Dermis blood vessel endothelial cell (primary cell): Measurements from ENCODE around the gene INVS. TPM values are rescaled to one million over a fixed set of nuclear protein-coding genes. Genes with fewer than 3 reads are reported as not detected.
"Not testable (repeated sequence)": the region's sequence is repeated elsewhere in the genome, so short reads cannot be mapped to it uniquely, and the experiment has no call there.

ENCODE experiments used
- DNase-seq: peaks from one replicate; pipeline ENCODE4 v3.0.0; 2010
- total RNA-seq: library from RNA; depleted of rRNA; stranded (reverse); fragments of >200 nt; gene quantifications from 2 replicates; pipeline ENCODE4 v1.2.3, GENCODE V29; 2014

INVS gene, protein sequence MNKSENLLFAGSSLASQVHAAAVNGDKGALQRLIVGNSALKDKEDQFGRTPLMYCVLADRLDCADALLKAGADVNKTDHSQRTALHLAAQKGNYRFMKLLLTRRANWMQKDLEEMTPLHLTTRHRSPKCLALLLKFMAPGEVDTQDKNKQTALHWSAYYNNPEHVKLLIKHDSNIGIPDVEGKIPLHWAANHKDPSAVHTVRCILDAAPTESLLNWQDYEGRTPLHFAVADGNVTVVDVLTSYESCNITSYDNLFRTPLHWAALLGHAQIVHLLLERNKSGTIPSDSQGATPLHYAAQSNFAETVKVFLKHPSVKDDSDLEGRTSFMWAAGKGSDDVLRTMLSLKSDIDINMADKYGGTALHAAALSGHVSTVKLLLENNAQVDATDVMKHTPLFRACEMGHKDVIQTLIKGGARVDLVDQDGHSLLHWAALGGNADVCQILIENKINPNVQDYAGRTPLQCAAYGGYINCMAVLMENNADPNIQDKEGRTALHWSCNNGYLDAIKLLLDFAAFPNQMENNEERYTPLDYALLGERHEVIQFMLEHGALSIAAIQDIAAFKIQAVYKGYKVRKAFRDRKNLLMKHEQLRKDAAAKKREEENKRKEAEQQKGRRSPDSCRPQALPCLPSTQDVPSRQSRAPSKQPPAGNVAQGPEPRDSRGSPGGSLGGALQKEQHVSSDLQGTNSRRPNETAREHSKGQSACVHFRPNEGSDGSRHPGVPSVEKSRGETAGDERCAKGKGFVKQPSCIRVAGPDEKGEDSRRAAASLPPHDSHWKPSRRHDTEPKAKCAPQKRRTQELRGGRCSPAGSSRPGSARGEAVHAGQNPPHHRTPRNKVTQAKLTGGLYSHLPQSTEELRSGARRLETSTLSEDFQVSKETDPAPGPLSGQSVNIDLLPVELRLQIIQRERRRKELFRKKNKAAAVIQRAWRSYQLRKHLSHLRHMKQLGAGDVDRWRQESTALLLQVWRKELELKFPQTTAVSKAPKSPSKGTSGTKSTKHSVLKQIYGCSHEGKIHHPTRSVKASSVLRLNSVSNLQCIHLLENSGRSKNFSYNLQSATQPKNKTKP
- total RNA-seq = 36.8 TPM in 2 replicates

GRCh38 chr9:100098887-100099721, at the start of gene INVS, which contains the start of gene ERP44:
TSS of gene INVS (plus strand) at chr9:100099243. CDS start at chr9:100104522, 5,279 bp downstream.
TSS of gene ERP44 (minus strand) at chr9:100099000. CDS start at chr9:100098840, 160 bp downstream.
- DNase-seq = peak; percentile 100

- no peak for DNase-seq
Measured at GRCh38 chr9:100049551-100049950, 49.5 kb upstream of the INVS start.

DNA sequence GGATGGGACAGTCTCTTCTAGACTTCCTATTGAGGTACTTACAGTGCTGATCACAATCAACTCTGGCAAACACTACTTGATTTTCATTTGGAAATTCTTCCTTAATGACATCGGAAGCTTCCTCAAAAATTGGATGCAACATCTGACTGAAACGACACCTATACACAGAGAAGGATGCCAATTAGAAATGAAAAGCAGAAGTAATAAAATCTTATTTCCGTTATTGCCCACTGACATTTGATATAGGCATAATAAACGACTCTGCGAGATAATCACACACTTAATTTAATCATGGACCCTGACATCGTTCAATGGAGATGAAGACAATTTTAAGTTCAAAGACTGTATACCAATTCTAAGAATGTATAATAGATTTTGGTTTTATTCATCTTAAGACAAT, 46.7 kb upstream of the INVS start:
- no peak for DNase-seq

DNA sequence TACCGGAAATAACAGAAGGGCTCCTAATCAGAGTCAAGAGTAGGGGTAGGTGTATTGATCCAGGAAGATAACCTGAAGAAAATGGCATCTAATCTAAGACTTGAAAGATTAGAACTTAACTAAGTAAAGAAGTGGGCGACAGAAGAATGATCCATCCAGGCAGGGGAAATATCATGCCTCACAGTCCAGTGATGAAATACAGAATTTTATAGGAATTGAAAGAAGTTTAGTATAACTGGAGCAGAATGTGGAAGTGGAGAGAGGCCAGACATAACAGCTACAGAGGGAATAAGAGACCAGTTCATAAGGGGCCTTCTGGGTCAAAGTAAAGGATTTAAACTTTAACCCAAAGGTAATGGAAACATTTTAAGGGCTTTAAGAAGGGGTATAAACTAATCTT, 42.5 kb upstream of the INVS start:
- DNase-seq = no peak

GRCh38 chr9:100057624-100058023, 41.4 kb upstream of the INVS start:
- DNase-seq = no peak

- DNase-seq = no peak
Measured at GRCh38 chr9:100058699-100059579, 40.1 kb upstream of the INVS start.

- DNase-seq = not testable (repeated sequence)
Measured at GRCh38 chr9:100062683-100063082, 36.4 kb upstream of the INVS start.

DNA sequence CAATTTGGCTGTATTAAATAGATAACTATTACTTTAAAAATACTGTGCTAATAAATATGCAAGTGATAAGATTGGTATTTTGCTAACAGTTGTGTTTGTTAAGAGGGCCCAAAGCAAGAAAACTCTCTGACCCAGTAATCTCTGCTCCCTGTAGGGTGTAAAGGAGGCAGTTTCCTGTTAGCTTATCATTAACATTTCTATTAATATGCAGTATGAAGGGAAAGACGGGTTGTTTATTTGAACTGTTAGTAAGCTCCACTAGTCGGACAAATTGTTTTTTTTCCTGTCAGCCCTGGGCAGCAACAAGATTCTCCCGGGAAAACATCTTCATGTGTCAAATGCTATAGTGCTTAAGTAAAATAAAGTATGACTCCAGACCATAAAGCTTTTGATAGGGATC, 35.9 kb upstream of the INVS start:
- peak; percentile 13 for DNase-seq

DNA sequence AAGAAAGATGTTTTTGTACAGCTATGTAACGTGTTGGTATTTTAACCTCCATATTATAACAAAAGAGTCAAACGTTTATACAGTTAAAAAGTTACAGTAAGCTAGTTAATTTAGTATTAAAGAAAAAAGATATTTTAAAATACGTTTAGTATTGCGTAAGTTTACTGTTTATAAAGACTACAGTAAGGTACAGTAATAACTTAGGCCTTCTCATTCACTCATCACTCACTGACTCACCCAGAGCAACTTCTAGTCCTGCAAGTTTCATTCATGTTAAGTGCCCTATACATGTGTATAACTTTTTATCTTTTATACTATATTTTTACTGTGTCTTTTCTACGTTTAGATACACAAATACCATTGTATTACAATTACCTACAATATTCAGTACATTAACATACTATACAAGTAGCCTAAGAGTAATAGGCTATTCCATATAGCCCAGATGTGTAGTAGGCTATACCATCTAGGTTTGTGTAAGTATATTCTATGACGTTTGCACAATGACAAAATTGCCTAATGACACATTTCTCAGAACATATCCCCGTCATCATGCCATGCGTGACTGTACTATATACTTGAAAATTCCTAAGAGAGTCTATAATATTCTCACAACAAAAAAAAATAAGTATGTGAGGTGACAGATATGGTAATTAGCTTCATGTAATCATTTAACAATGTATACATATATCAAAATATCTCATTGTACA, 34.0 kb upstream of the INVS start:
- DNase-seq = no peak

DNA sequence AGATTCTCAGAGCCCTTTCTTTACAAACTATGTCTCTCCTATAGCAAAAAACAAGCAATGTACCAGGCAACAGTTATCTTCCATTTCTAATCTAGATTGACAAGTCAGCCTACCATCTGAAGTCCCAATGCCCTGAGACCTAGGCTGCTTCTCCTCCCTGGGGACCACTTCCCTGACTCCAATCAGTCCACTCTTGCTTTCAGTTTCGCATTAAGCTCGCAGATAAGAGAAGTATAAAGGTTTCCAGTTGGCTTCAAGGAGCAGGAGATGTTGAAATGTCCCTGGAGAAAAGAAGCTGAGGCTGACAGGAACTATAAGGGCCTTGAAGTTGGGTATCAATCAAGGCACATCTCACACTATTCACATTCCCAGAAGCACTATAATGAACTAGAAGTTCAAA, 32.5 kb upstream of the INVS start:
- DNase-seq = peak; percentile 12

DNA sequence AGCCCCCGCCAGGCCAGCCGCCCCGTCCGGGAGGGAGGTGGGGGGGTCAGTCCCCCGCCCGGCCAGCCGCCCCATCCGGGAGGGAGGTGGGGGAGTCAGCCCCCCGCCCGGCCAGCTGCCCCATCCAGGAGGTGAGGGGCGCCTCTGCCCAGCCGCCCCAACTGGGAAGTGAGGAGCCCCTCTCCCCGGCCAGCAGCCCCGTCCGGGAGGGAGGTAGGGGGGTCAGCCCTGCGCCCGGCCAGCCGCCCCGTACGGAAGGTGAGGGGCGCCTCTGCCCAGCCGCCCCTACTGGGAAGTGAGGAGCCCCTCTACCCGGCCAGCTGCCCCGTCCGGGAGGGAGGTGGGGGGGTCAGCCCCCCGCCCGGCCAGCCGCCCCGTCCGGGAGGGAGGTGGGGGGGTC, 31.1 kb upstream of the INVS start:
- not testable (repeated sequence) for DNase-seq

DNA sequence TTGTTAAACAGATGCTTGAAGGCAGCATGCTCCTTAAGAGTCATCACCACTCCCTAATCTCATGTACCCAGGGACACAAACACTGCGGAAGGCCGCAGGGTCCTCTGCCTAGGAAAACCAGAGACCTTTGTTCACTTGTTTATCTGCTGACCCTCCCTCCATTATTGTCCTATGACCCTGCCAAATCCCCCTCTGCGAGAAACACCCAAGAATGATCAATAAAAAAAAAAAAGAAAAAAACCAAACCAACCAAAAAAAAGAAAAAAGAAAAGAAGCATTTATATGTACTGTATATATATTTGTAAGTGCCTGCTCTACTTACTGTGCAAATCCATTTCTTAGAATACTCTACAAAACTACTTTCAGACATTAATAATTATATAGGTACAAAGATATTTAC, 30.0 kb upstream of the INVS start:
- not testable (repeated sequence) for DNase-seq

DNA sequence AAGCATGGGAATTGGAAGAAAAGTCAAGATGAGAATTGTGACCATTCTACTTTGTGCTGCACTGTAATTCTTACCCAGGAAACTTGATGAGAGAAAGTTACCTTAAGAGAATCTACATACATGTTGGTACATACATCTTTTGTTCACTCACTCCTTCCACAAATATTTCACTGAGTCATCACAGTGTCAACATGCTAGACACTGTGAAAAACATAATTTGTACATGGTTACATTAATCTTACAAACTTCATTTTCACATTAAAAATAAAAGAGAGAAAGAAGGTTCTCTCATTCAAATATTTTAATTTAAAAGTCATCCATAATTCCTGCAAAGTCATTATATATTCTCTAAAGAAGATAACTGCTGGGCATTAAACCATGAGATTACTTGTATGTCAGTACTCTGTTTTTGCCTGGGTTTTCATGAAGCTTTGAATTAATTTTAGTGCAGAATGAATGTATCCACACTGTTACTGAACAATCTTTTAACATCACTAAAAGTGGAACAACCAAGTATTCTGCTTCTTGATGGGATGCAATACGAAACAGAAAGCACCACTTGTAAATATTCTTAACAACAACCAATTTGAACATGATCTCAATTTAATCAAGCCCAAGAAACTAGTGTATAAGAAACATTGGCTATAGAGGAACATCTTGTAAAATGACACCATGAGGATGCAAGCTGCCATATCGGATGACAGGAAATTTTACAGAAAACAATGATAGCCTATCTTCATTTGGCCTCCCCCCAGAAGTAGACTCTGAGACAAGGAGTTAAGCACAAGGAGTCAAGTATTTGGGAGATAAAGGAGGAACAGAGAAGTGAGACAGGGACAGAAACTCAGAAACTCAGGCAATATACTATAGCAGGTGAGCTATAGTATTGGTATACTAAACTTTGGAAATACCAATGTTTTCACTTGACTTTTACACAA, 28.7 kb upstream of the INVS start:
- no peak for DNase-seq

- DNase-seq = no peak
Measured at GRCh38 chr9:100071271-100071670, 27.8 kb upstream of the INVS start.

- DNase-seq = no peak
Measured at GRCh38 chr9:100072805-100073204, 26.2 kb upstream of the INVS start.

GRCh38 chr9:100074093-100074492, 24.9 kb upstream of the INVS start:
- no peak for DNase-seq

DNA sequence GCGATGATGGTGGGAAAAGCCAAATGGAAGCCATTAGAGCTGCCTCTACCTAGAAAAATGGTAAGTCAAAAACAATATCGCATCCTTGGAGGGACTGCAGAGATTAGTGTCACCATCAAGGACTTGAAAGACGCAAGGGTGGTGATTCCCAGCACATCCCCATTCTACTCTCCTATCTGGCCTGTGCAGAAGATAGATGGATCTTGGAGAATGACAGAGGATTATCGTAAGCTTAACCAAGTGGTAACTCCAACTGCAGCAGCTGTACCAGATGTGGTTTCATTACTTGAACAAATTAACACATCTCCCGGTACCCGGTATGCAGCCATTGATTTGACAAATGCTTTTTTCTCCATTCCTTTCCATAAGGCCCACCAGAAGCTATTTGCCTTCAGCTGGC, 24.1 kb upstream of the INVS start:
- DNase-seq = no peak

- not testable (repeated sequence) for DNase-seq
Measured at GRCh38 chr9:100076256-100076655, 22.8 kb upstream of the INVS start.

GRCh38 chr9:100082782-100083181, 16.3 kb upstream of the INVS start:
- DNase-seq = no peak
